GM12878 (cell line): ENCODE measurements around the gene PTCRA. TPM values are rescaled to one million over a fixed set of nuclear protein-coding genes. Genes with fewer than 3 reads are reported as not detected.

Experiments used
- ATAC-seq: fragments of 200-7000 bp; cut with Tn5 transposase; 3 replicates; pipeline ENCODE4 v1.9.1; 2020; ENCODE audit warnings: mild to moderate bottlenecking, moderate library complexity
- BruUV-seq: library from RNA; stranded (reverse); fragments of 400-500 nt; replicated peaks from 2 replicates; lab custom pipeline; 2021; lab: Mats Ljungman, UMichigan
- CTCF ChIA-PET: fragments of 300-600 bp; sonication (Branson Sonifier 250); formaldehyde crosslinking; extraction: SDS; loops from one replicate; lab custom pipeline; 2021; ENCODE audit warnings: inconsistent platforms; lab: Yijun Ruan, JAX
- POLR2A ChIA-PET: fragments of 350-600 bp; formaldehyde crosslinking; extraction: SDS; loops from one replicate; lab custom pipeline; 2021; ENCODE audit warnings: inconsistent platforms; lab: Charles Lee
- RAD21 ChIA-PET: fragments of 300-600 bp; sonication (Branson Sonifier 250); formaldehyde crosslinking; loops from one replicate; lab custom pipeline; 2023; ENCODE audit warnings: antibody characterized with exemption; ENCODE audit not compliant: unreplicated experiment; lab: Charles Lee
- SMC1A ChIA-PET: fragments of 300-600 bp; sonication (Branson Sonifier 250); formaldehyde crosslinking; loops from one replicate; lab custom pipeline; 2023; ENCODE audit not compliant: unreplicated experiment, uncharacterized antibody; lab: Charles Lee
- DNase-seq: peaks from one replicate; pipeline ENCODE4 v3.0.0-alpha.2; 2011; ENCODE audit warnings: low read depth, low spot score
- FAIRE-seq: peaks from 3 replicates; lab custom pipeline; 2011; peaks lifted over from hg19 to GRCh38; lab: Jason Lieb, UNC
- H2AFZ ChIP-seq: 2 replicates; pipeline ENCODE4 v1.6.0; 2011; ENCODE audit warnings: low read depth, low read length, control low read depth; ENCODE audit not compliant: control insufficient read depth
- H3K27ac ChIP-seq: 2 replicates; pipeline ENCODE4 v1.5.1; 2011; ENCODE audit warnings: control low read depth; ENCODE audit not compliant: control insufficient read depth, insufficient read depth
- H3K27me3 ChIP-seq, 2 experiments: replicated peaks in 1 of 2; 2 replicates each; pipeline versions ENCODE4 v1.6.0 to v1.6.1; 2011; ENCODE audit warnings: low read length in 1 of 2; ENCODE audit not compliant: control insufficient read depth in 2 of 2, insufficient read depth in 2 of 2
- H3K36me3 ChIP-seq, 2 experiments: 2 replicates each; pipeline ENCODE4 v1.5.1; 2011; ENCODE audit warnings: low read length in 1 of 2; ENCODE audit not compliant: control insufficient read depth in 2 of 2, insufficient read depth in 2 of 2
- H3K4me1 ChIP-seq: 2 replicates; pipeline ENCODE4 v1.6.1; 2011; ENCODE audit warnings: mild to moderate bottlenecking, low read length, moderate library complexity, mixed read lengths; ENCODE audit not compliant: control insufficient read depth, insufficient read depth
- H3K4me2 ChIP-seq: 2 replicates; pipeline ENCODE4 v1.6.0; 2011; ENCODE audit warnings: control low read depth; ENCODE audit not compliant: control insufficient read depth, insufficient read depth
- H3K4me3 ChIP-seq: fragments of 200-600 bp; sonication (generic); 2 replicates; pipeline ENCODE4 v1.5.1; 2016
- H3K79me2 ChIP-seq: 2 replicates; pipeline ENCODE4 v1.6.0; 2011; ENCODE audit warnings: low read length; ENCODE audit not compliant: control insufficient read depth, insufficient read depth
- H3K9ac ChIP-seq: 2 replicates; pipeline ENCODE4 v1.8.0; 2011; ENCODE audit warnings: low read length, control low read depth, mixed read lengths; ENCODE audit not compliant: control insufficient read depth, insufficient read depth
- H3K9me3 ChIP-seq: replicated peaks from 3 replicates; pipeline ENCODE4 v1.5.1; 2011; ENCODE audit warnings: mild to moderate bottlenecking, low read length; ENCODE audit not compliant: control insufficient read depth, insufficient read depth
- H4K20me1 ChIP-seq: 2 replicates; pipeline ENCODE4 v1.6.0; 2011; ENCODE audit not compliant: control insufficient read depth, insufficient read depth
- BCL11A ChIP-seq: IDR thresholded peaks from 2 replicates; pipeline ENCODE4 v1.6.1; 2011; ENCODE audit warnings: low read depth, low read length
- DPF2 ChIP-seq: fragments of 450-650 bp; IDR thresholded peaks from 2 replicates; pipeline ENCODE4 v1.6.1; 2017; ENCODE audit warnings: mild to moderate bottlenecking
- EZH2 ChIP-seq: IDR thresholded peaks from 2 replicates; pipeline ENCODE4 v1.6.1; 2012; ENCODE audit warnings: low read depth, mild to moderate bottlenecking, control low read depth, inconsistent platforms, low read length, borderline replicate concordance; ENCODE audit not compliant: control insufficient read depth
- GABPA ChIP-seq: IDR thresholded peaks from 2 replicates; pipeline ENCODE4 v1.6.1; 2014; ENCODE audit warnings: antibody characterized with exemption, low read depth, mild to moderate bottlenecking, inconsistent platforms
- MEF2B ChIP-seq: fragments of 450-650 bp; IDR thresholded peaks from 2 replicates; pipeline ENCODE4 v1.6.1; 2018; ENCODE audit warnings: mild to moderate bottlenecking, moderate library complexity; ENCODE audit not compliant: partially characterized antibody, poor library complexity, severe bottlenecking
- NBN ChIP-seq: fragments of 450-650 bp; IDR thresholded peaks from 2 replicates; pipeline ENCODE4 v1.6.1; 2016
- NFXL1 ChIP-seq: fragments of 450-650 bp; IDR thresholded peaks from 2 replicates; pipeline ENCODE4 v1.6.1; 2017; ENCODE audit warnings: antibody characterized with exemption, mild to moderate bottlenecking, borderline replicate concordance
- PRDM15 ChIP-seq: fragments of 450-650 bp; formaldehyde crosslinking; IDR thresholded peaks from 2 replicates; pipeline ENCODE4 v1.4.0; 2020; ENCODE audit warnings: mild to moderate bottlenecking, moderate library complexity
- SMARCA5 ChIP-seq: fragments of 450-650 bp; IDR thresholded peaks from 2 replicates; pipeline ENCODE4 v1.6.1; 2017; ENCODE audit warnings: mild to moderate bottlenecking
- SUZ12 ChIP-seq: fragments of 200-600 bp; sonication (generic); IDR thresholded peaks from one replicate; pipeline ENCODE4 v1.6.1; 2018; ENCODE audit warnings: antibody characterized with exemption, mild to moderate bottlenecking; ENCODE audit not compliant: unreplicated experiment
- TCF12 ChIP-seq: IDR thresholded peaks from 2 replicates; pipeline ENCODE4 v1.6.1; 2011; ENCODE audit warnings: low read depth, mild to moderate bottlenecking, low read length
- USF1 ChIP-seq: IDR thresholded peaks from 2 replicates; pipeline ENCODE4 v1.6.1; 2011; ENCODE audit warnings: borderline replicate concordance, low read depth, mild to moderate bottlenecking, moderate library complexity, mixed read lengths, low read length; ENCODE audit not compliant: insufficient read depth; ENCODE audit errors: extremely low read length
- WGBS: methylation state at CpG from one replicate; pipeline ENCODE4 v1.1.6; 2016; ENCODE audit warnings: low lambda C conversion rate; ENCODE audit not compliant: insufficient replicate concordance, insufficient coverage; ENCODE audit errors: missing lambda C conversion rate; 5-methylcytosine and 5-hydroxymethylcytosine counted together
- in situ Hi-C: fragments of 300-500 bp; cut with MboI; formaldehyde crosslinking; loops from 9 replicates; pipeline ENCODE4 v1.14.3; 2018; ENCODE audit warnings: mixed read lengths
- intact Hi-C: fragments of 100-400 bp; cut with micrococcal nuclease; formaldehyde crosslinking; loops from one replicate; pipeline ENCODE4 v1.14.2; 2022; ENCODE audit not compliant: unreplicated experiment
- polyA plus RNA-seq, 11 experiments: library from polyadenylated mRNA; depleted of rRNA in 4 of 11; unstranded in 6 of 11; stranded (reverse) in 5 of 11; fragments of >200 nt; fragmentation: Nextera tagmentation in 4 of 11; fragmentation: Illumina TruSeq in 1 of 11; extraction: Ambion mirVana in 4 of 11; extraction: Trizol in 1 of 11; gene quantifications; 1 replicate in 1 of 11; 2 replicates in 10 of 11; pipeline versions ENCODE4 v1.2.1 to v1.2.3, GENCODE V29; 2011 to 2016; ENCODE audit warnings: inconsistent platforms in 2 of 11, missing spikeins in 2 of 11, low read depth in 1 of 11
- total RNA-seq, 4 experiments: library from RNA; depleted of rRNA in 3 of 4; stranded (reverse); fragments of >200 nt in 3 of 4; fragmentation: Illumina TruSeq in 1 of 4; extraction: Trizol in 1 of 4; gene quantifications; 2 replicates each; pipeline versions ENCODE4 v1.2.1 to v1.2.3, GENCODE V29; 2013 to 2021

PTCRA gene
- total and polyA plus RNA-seq, 10 of the 15 experiments (the other 5 are each of a cell fraction or from before 2014, with no cell fraction given), result 0.10 to 1.1 (median 0.19) TPM; not detected in 4

- WGBS, result 61% methylated on average over 3 of the region's 3 CpGs
- intact Hi-C loops, result loop anchor here (1.0 kb wide), 2 partner anchors 151 to 216 kb away; no protein-coding TSS in a partner anchor
- DNase-seq, result no peak
- Histone ChIP-seq H3K36me3 (no peaks in the 10 kb centered on the region), H4K20me1 (no peaks in the 10 kb centered on the region), H2AFZ (no peak overlapping the region), H3K27me3 (no peaks in the 10 kb centered on the region), H3K4me3 (no peak overlapping the region), H3K4me1 (no peaks in the 10 kb centered on the region), H3K9me3 (no peaks in the 10 kb centered on the region), H3K79me2 (peaks cover 26% of the 10 kb centered on the region), H3K27ac (no peak overlapping the region), H3K9ac (no peak overlapping the region), H3K4me2 (no peak overlapping the region)
- POLR2A ChIA-PET, result interaction anchor here (0.7 kb wide), 1 partner anchor 349 kb away, joined by 5 read pairs; no protein-coding TSS in a partner anchor
- ATAC-seq, result no peak
- TF ChIP-seq DPF2, result no peak
- TF ChIP-seq USF1, result no peak
- TF ChIP-seq PRDM15, result no peak
- no peak for TF ChIP-seq GABPA
- TF ChIP-seq MEF2B, result no peak
- no peak for TF ChIP-seq EZH2
- no peak for TF ChIP-seq SUZ12
- TF ChIP-seq BCL11A, result no peak
- no peak for TF ChIP-seq NBN
- TF ChIP-seq NFXL1, result no peak
- TF ChIP-seq SMARCA5, result no peak
- TF ChIP-seq TCF12, result no peak
- in situ Hi-C loops, result loop anchor here (5.0 kb wide), 2 partner anchors 150 to 215 kb away; no protein-coding TSS in a partner anchor
- RAD21 ChIA-PET, result interaction anchor here (0.7 to 1.6 kb wide), 3 partner anchors 131 to 216 kb away, joined by 3 to 8 read pairs (median 8); partner anchors contain the start of gene TBCC
- CTCF ChIA-PET, result interaction anchor here (0.7 to 5.5 kb wide), 6 partner anchors 10 to 214 kb away, joined by 3 to 87 read pairs (median 4); no protein-coding TSS in a partner anchor
- SMC1A ChIA-PET, result interaction anchor here (0.6 to 7.1 kb wide), 6 partner anchors 14 to 218 kb away, joined by 3 to 58 read pairs (median 4); no protein-coding TSS in a partner anchor
- FAIRE-seq, result no peak
- no TSS peak for BruUV-seq
Measured at GRCh38 chr6:42877695-42878094, 38.2 kb upstream of the PTCRA start.
